HepG2 (cell line): ENCODE results near the gene RPS17. TPM values are rescaled to one million over a fixed set of nuclear protein-coding genes. Genes with fewer than 3 reads are reported as not detected.

Experiments
- DDIT3 ChIP-seq: sonication (generic); formaldehyde crosslinking; IDR thresholded peaks from 2 replicates; pipeline ENCODE4 v1.4.0; 2020; ENCODE audit warnings: mild to moderate bottlenecking, missing genetic modification reagents
- GMEB2 ChIP-seq: IDR thresholded peaks from 2 replicates; pipeline ENCODE4 v1.6.1; 2016; ENCODE audit warnings: missing biosample characterization, missing genetic modification reagents, low read depth
- HCFC1 ChIP-seq: fragments of 150-350 bp; IDR thresholded peaks from 2 replicates; pipeline ENCODE4 v1.6.1; 2014; ENCODE audit warnings: low read depth, low read length
- IKZF4 ChIP-seq: sonication (generic); formaldehyde crosslinking; IDR thresholded peaks from 2 replicates; pipeline ENCODE4 v1.5.1; 2020; ENCODE audit warnings: borderline replicate concordance, mild to moderate bottlenecking, low read depth, missing genetic modification reagents; ENCODE audit errors: not compliant biosample characterization
- NR3C1 ChIP-seq: sonication (generic); formaldehyde crosslinking; IDR thresholded peaks from 2 replicates; pipeline ENCODE4 v1.4.0; 2020; ENCODE audit warnings: missing genetic modification reagents
- POGZ ChIP-seq: sonication (generic); formaldehyde crosslinking; IDR thresholded peaks from 2 replicates; pipeline ENCODE4 v1.4.0; 2020; ENCODE audit warnings: mild to moderate bottlenecking, missing genetic modification reagents
- SIX1 ChIP-seq: sonication (generic); formaldehyde crosslinking; IDR thresholded peaks from 2 replicates; pipeline ENCODE4 v1.4.0; 2020; ENCODE audit warnings: missing genetic modification reagents, borderline replicate concordance
- SMYD3 ChIP-seq: sonication (generic); formaldehyde crosslinking; IDR thresholded peaks from 2 replicates; pipeline ENCODE4 v1.8.1; 2023; ENCODE audit warnings: mild to moderate bottlenecking, missing genetic modification reagents
- ZBTB40 ChIP-seq, 2 experiments: fragments of 450-650 bp in 1 of 2; sonication (generic) in 1 of 2; formaldehyde crosslinking in 1 of 2; IDR thresholded peaks; 2 replicates each; pipeline versions ENCODE4 v1.6.1 to v1.8.0; 2016 to 2022; ENCODE audit warnings: antibody characterized with exemption in 1 of 2, mild to moderate bottlenecking in 1 of 2, missing genetic modification reagents in 1 of 2
- ZMYM3 ChIP-seq: sonication (generic); formaldehyde crosslinking; IDR thresholded peaks from 2 replicates; pipeline ENCODE4 v1.5.1; 2020; ENCODE audit warnings: mild to moderate bottlenecking, missing genetic modification reagents
- ZNF354B ChIP-seq: sonication (generic); formaldehyde crosslinking; IDR thresholded peaks from 2 replicates; pipeline ENCODE4 v1.8.0; 2022; ENCODE audit warnings: mild to moderate bottlenecking, missing genetic modification reagents
- ZNF513 ChIP-seq: sonication (generic); formaldehyde crosslinking; conservative IDR thresholded peaks from 2 replicates; pipeline ENCODE4 v1.5.0; 2020; ENCODE audit warnings: missing genetic modification reagents
- ZNF720 ChIP-seq: sonication (generic); formaldehyde crosslinking; IDR thresholded peaks from 2 replicates; pipeline ENCODE4 v1.4.0; 2020; ENCODE audit warnings: missing genetic modification reagents
- polyA plus RNA-seq, 8 experiments: library from polyadenylated mRNA; depleted of rRNA in 3 of 8; stranded (reverse) in 7 of 8; unstranded in 1 of 8; fragments of >200 nt; fragmentation: Illumina TruSeq in 4 of 8; extraction: Trizol in 4 of 8; gene quantifications; 2 replicates each; pipeline versions ENCODE4 v1.2.1 to v1.2.3, GENCODE V29; 2011 to 2016; ENCODE audit warnings: low read depth in 4 of 8, missing spikeins in 1 of 8, mixed read lengths in 1 of 8; ENCODE audit not compliant: insufficient read depth in 1 of 8
- total RNA-seq, 5 experiments: library from RNA; depleted of rRNA; stranded (reverse); fragments of >200 nt; fragmentation: Illumina TruSeq; extraction: Trizol; gene quantifications; 2 replicates each; pipeline ENCODE4 v1.2.3, GENCODE V29; 2016; ENCODE audit warnings: low read depth in 1 of 5

RPS17 gene
- total and polyA plus RNA-seq, 2 of the 13 experiments (the other 11 are each of a cell fraction or from before 2014, with no cell fraction given): 2,570 to 5,021 TPM

GRCh38 chr15:82540055-82540983 lies at the start of gene RPS17 (continued):
- no peak for TF ChIP-seq ZBTB40 (IDR thresholded peaks at IDR 0.05)
- TF ChIP-seq ZBTB40 (CRISPR knock-in tag; IDR thresholded peaks at IDR 0.05): peak; percentile 79
- TF ChIP-seq NR3C1 (CRISPR knock-in tag): no peak
- TF ChIP-seq ZMYM3: no peak
- TF ChIP-seq GMEB2: no peak
- no peak for TF ChIP-seq ZNF720 (CRISPR knock-in tag)
- TF ChIP-seq IKZF4: peak; percentile 22
- 0 out of 2 replicates have a peak, but pooled peaks have one; percentile 33 for TF ChIP-seq DDIT3 (CRISPR knock-in tag)
- TF ChIP-seq SMYD3 (CRISPR knock-in tag): no peak
- peak; percentile 70 for TF ChIP-seq HCFC1
- no peak for TF ChIP-seq ZNF354B (CRISPR knock-in tag)
- no peak for TF ChIP-seq SIX1
- 0 out of 2 replicates have a peak, but pooled peaks have one; percentile 49 for TF ChIP-seq ZNF513 (CRISPR knock-in tag)
- peak; percentile 92 for TF ChIP-seq POGZ
